HG02938 (cell line): ENCODE results near the gene ADAMTSL1.
"Not testable (repeated sequence)": the region's sequence is repeated elsewhere in the genome, so short reads cannot be mapped to it uniquely, and the experiment has no call there.

ENCODE experiments used
- ATAC-seq: cut with Tn5 transposase; IDR thresholded peaks from one replicate; pipeline ENCODE4 v1.9.1; 2021; ENCODE audit warnings: mild to moderate bottlenecking, moderate library complexity; ENCODE audit not compliant: unreplicated experiment

Gene ADAMTSL1

DNA sequence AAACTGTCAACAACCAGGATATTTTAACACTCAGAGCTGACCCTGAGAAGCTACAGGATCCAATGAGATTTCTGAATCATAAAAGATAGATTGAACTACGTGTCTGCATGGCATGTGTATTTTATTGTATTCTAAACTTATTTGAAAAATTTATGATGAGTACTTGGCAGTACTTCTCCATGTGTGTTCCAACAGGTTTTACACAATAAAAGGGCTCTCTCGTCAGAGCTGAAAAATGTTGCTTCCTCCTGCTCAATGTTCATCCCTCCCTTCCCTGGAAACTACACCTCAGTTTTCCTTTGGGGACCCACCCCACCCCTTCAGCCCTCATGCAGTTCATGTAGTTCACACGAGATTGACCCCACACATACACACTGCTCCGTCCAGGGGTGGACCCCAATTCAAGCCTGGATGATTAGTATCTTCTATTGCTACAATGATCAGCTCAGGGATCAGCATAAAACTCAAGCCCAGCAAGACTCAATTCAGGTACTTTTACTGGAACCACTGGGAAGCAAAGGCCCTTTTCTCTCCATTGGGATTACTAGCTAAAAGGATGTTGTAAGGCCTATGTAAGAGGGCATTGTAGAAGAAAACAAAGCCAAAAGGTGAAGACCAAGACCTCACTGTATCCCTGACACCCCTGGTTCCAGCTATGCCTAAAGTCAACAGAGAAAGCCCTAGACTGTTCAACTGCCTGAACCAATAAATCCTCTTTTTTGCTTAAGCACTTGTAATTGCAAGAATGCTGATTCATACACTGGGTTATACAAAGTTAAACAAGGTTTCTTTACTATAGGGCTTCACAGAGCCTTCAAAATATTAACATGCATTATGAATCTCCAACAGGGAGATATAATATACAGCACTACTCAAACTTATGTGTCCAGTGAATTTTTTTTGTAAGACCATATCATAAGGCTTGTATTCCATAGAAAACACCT lies 446.5 kb downstream of the ADAMTSL1 start:
- no peak for ATAC-seq

DNA sequence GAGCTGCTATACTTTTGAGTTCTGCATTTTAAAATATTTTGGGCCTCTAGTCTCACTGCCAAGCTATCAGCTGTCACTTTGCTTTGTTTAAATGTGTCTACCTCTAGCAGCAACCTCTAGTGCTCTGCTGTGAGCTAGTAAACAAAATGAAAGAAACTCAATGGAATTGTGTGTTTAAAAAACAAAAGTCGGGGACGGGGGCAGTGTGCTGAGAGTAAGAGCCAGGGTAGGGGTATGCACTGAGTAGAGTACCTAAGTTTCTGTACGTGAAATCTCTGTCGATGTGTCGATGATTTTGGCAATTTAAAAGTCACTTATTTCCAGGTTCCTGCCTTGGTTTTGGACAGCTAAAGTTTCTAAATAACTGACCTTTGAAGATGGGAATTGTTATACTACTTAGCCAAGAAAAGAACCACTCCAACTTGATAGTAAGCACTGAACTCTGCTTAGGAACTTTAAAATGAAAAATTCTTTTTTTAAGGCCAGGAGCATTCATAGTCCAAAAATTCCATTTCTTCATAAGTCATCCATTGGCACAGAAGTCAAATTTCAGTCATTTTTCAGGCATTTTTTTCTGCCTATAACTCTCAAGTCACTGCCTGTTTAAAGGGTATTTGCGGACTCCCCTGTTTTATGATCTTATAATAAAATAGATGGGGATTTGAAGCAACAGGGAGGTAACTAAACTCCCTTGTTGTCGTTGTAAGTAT lies 447.6 kb downstream of the ADAMTSL1 start:
- ATAC-seq: no peak

DNA sequence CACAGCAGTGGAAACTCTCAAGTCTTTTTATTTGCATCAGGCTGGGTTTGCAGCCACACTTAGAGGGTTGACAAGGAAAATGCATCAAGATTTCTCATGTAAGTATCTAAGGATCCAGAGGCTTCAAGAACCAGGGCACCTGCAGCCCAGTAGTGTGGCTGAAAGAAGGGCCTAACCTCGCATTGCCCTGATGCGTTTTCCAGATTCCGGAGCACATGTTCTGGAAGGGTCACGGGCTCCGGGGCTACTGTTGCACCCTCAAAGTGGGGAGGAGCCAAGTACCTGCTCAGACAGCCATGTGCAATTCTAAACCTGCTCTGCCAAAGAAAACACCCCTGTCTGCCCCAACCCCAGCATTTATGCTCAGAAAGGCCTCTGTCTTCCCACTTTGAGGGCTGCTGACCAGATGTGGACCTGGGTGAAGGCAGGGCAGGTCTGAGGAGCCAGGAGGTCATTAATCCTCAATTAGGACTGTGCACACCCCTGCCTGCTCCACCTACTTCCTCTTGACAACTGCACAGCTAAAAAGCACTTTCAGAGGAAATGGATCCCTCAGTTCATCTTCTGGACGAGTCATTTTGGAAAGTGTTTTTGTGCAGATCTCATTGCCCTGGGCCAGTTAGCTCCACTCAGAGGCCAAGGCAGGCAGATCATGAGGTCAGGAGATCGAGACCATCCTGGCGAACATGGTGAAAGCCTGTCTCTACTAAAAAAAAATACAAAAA lies 448.4 kb downstream of the ADAMTSL1 start:
- ATAC-seq: no peak

DNA sequence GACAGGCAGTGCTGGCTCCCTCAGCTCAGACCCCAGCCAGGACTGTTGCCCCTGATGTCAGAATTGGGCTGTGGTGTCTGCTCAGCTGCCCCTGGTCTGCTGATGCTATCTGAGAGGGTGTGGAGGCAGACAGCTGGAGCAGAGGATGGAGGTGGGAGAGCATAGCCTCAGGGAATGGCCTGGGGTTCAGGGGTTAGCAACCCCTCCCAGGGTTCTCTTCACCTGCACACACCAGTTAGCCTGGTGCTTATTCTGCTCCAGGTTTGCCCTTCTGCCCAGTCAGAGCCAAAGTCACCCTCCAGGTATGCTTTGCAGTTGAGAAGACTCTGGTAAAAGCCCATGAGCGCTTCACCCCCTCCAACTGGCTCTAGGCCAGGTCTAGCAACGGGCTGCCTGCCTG lies 449.2 kb downstream of the ADAMTSL1 start:
- ATAC-seq: no peak

DNA sequence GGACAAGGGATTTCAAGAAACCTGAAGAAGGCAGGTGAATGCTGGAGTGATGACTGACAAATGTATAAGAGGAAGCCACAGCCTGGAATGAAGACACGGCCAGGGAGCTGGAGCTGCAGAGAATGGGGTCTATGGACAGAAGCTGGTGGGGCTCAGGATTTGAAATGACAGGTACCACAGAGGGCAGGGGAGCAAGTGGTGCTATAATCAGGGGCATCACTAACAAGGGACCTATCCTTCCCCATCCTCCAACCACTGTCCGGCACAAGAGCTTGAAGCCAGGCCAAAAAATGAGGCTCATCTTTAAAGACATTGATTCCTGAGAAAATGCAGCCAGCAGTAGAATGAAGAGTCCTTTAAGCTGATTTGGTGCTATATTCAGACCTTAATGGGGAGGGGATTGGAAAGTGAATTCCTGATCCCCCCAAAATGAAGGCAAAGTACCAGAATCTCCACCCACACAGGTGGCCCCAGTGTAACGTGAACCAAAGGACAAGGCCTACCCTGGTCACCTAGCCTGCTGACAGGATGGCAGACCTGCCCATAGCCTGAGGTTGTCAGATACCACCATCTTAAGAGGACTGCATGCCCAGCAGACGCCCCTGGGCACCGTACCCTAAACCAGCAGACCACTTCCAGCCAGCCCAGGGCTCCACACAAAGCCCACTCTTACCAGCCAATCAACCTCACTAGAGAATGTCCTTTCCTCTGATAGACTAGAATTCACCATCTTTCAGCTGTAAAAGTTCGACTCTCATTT lies 449.9 kb downstream of the ADAMTSL1 start:
- ATAC-seq: no peak

DNA sequence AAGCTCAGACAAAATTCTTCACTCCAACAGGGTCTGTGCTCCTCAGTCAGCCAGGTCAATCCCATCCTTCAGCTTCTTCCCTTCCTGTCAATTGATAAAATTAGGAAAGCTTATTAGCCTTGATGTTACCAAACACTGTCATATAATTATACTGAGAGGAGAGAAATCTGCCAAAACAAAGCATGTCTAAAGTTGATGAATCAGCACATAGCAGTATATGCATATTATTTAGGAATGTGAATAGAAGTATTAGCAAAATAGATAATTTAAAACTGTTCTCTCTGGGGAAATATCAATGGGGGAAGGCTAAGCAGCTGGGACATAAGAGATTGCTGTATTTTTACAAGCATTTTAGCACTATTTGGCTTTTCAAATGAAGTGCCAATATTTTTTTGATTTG lies 451.9 kb downstream of the ADAMTSL1 start:
- ATAC-seq: no peak

DNA sequence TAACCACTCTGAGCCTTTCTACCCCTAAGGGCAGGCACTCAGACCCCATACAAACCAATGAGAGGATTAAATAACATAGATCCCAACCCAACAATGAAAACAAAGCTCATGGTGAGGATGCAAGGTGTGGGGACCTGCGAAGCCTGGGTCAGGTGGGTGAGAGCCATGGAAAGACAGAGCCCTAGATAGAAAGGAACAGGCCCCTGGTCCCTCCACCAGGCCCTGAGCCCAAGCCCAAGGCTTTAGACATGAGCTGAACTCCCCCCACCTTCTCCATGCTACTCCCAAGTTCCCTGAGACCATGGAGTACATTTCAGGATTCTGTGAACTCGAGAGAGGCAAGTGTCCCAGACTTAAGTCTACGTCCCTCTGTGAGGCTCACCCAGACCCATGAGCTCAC lies 452.6 kb downstream of the ADAMTSL1 start:
- no peak for ATAC-seq

DNA sequence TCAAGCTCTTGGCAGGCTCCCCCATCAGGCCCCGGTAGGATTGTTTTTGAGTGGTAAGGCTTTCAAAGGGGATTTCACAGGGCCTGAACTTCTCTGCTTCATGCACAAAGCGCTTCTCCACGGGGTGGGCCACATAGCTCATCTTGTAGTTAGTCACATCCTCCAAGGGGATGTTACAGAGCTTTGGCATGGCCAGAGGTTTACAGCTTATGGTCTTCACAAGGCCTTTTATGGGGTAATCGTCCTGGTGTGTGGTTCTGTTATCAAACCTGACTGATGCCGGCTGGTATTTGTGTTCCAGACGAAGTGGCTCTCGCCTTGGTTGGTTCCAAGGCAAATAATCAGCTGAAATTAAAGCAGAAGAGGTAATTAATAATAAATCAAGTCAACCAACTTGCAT lies 454.8 kb downstream of the ADAMTSL1 start:
- no peak for ATAC-seq

DNA sequence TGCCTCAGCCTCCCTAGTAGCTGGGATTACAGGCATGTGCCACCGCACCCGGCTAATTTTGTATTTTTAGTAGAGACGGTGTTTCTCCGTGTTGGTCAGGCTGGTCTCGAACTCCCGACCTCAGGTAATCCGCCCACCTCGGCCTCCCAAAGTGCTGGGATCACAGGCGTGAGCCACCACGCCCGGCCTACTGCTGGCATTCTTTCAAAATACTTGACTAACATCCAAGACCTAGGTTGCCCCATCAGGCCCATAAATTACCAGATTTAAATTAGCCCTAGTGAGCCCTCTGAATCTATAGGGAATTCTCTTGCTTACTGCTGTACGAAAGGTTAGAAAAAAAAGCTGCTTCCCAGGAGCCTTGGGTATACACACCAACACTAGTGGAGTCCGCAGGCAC lies 456.7 kb downstream of the ADAMTSL1 start:
- not testable (repeated sequence) for ATAC-seq

DNA sequence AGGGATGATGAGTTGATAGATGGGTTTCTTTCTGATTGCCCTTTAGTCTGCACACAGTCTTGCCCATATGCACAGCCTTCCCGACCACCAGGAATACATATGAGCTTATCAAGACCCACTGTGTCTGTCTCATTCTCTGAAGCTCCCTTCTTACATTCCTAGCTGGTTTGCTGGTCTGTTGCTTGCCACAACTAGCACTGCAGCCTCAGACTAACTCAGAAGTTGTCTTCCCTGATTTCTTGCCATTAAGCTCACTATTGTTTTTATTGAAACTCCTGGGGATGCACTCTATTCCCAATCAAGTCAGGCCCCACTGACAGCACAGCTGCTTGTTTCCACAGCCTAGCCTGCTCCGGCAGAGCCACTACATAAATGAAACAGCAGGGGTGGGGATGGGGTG lies 461.6 kb downstream of the ADAMTSL1 start:
- ATAC-seq: no peak

DNA sequence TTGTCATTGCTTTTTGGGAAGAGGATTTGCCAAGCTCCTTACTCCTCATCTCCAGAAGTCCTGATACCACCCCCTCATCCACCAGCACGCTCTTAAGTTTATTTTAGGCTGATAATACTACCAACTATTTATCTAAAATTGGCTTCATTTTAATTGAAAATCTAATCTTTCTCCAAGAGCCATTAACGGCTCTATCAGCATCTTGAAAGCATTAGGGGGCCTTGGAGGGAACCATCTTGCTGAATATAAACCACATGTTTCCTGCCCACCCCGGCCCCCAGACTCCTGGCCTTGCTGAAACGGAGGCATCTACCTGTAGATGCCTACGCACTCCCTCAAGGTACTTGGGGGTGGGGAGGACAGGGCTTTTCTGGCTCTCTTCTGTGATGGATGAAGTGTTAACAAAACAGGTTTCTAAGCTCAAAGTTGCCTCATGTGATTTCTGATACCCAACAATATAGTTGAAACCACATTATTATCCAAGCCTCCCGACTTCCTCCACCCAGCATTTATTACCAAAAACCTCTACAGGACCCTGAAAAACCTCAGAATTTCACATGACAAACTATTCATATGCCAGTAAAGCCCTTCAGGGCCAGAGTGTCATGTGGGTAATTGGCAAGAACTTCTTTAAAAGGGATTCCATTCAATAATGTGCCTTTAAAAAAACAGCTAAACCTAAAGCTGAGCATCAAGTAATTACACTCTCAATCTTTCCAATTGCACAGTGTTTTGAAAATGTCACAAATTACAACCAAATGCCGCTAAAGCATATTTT lies 462.3 kb downstream of the ADAMTSL1 start:
- no peak for ATAC-seq

DNA sequence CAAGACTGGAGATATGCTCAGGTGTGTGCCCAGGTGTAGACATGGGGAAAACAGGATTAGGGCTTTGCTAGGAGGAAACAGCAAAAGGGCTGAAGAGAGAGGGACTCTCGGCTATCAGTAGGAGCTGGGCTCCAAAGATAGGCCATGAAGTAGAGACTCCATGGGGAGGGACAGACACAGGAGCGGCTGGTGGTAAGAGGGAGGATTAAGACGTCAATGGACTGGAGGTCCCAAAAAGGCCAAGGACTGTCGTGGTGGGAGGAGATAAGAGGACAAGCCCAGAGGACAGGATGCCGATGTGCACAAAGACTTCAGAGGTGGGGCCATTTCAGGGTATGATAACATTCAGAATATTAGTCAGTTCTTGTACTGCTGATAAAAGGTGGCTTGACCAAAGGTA lies 466.0 kb downstream of the ADAMTSL1 start:
- no peak for ATAC-seq

DNA sequence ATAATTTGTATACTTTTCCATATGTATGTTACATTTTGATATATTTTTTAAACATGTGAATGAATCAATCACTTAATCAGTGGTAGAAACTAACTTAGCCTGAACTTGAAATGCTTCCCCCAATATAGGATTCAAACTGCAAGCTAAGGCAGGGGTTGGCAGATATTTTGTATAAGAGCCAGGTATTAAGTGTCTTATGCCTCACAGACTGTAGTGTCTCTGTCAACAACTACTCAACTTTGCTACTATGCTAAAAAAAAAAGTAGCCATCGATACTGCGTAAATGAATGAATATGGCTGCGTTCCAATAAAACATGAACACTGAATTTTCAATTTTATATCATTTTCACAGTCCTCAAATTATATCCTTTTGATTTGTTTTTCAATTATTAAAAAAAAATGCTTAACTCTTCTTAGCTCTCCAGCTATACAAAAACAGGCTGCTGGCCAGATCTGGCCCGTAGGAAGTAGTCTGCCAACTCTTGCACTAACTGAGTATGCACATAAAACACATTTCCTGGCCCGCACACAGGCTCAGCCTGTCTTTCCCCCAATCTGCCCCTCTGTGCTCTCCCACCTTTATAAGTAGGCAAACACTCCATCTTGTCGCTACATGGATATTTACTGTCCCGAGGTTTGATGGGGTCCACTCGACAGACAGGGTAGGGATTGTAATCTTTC lies 467.2 kb downstream of the ADAMTSL1 start:
- no peak for ATAC-seq

DNA sequence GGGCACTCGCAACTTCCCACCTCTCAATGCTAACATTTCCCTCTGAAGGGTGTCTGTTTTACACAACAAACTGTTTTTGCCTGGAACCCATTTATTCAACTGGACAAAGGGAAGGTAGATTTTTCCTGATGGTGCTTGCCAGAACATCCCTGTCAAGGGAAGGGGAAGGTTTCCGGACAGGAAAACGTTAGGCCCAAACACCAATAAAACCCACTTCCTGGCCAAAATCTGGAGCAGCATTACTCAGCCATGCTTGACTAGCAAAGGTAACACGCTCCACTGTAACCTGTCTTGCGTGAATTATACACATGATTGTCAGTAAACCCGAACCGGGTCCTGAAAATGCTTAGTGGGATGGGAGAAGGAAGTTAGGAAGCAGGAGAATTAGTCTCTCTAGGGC lies 468.8 kb downstream of the ADAMTSL1 start:
- ATAC-seq: no peak

DNA sequence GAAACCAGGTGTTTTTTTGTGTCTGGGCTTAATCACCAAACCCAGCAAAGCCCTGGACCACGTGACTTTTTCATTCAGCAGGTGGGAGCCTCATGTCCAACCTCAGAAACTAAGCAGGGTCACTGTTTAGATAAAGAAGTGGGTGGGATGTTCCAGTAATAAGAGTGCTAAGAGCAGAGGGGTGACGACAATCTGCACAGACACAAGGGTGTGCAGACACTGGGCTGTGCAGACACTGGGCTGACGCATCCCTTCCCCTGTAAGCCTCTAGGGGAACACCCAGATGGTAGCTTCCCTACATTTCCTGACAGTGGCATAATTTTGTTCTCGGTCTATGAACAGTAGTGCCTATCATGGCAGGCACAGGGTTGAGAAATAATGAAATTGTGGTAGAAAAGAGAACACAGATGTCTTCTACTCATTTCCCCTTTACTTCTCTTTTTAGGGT lies 474.0 kb downstream of the ADAMTSL1 start:
- ATAC-seq: no peak

DNA sequence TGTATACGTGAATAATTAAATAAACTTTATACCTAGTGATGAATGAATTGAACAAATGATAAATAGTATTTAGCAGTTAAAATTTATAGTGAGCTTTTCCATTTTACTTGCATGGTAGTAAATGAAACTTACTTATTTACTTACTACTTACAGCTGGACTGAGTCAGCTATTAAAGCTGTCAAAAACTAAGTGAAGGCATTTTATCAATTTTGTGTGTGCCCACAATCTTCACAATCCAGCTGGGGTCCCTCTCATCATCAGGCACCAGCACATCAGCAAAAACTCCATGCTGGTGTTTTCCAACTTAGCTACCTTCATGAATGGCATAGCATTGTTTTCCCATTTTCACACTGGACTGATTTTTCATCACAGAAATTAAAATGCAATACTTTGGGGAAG lies 478.0 kb downstream of the ADAMTSL1 start:
- ATAC-seq: no peak

DNA sequence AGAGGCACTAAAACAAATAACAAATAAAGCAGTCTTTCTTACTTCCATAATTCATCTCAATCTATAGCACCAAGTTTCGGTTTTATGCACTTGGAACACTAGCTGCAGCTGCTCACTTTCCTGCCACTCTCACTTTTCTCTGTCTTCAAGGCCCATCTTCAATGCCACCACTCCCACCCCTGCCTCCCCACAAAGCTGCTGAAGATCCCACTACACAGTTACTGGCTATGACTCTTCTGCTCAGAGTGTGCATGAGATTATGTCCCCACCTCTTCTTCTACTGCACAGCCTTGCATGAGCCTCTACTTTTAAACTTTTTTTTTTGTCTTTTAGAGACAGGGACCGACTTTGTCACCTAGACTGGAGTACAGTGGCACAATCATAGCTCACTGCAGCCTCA lies 481.7 kb downstream of the ADAMTSL1 start:
- no peak for ATAC-seq
